ENCODE measurements around the gene CAST. TPM values are rescaled to one million over a fixed set of nuclear protein-coding genes. Genes with fewer than 3 reads are reported as not detected.

The CAST gene
- total and polyA plus RNA-seq, 10 donors: 30.0 to 233 (median 185) TPM

DNA sequence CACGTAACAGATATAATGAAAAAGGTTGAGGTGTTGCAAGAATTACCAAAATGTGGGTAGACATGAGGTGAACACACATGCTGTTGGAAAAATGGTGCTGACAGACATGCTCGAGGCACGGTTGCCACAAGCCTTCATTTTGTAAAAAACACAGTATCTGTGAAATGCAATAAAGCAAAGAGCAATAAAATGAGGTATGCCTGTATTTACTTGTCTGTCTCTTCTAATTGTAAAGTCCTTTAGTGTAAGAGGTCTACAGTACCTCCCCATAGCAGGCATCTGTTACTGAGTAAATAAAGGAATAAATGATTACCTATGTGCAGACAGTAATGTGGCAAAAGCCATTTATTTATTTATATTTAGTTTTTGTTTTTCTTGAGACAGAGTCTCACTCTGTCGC, 3.0 kb upstream of the CAST start:
- no peak overlapping the region for H3K4me3 ChIP-seq
- no peak for DNase-seq
- no peak for TF ChIP-seq POLR2AphosphoS5 (IDR thresholded peaks at IDR 0.05)
- no peak for TF ChIP-seq POLR2A (IDR thresholded peaks at IDR 0.05)
- TF ChIP-seq, protein P1, sequence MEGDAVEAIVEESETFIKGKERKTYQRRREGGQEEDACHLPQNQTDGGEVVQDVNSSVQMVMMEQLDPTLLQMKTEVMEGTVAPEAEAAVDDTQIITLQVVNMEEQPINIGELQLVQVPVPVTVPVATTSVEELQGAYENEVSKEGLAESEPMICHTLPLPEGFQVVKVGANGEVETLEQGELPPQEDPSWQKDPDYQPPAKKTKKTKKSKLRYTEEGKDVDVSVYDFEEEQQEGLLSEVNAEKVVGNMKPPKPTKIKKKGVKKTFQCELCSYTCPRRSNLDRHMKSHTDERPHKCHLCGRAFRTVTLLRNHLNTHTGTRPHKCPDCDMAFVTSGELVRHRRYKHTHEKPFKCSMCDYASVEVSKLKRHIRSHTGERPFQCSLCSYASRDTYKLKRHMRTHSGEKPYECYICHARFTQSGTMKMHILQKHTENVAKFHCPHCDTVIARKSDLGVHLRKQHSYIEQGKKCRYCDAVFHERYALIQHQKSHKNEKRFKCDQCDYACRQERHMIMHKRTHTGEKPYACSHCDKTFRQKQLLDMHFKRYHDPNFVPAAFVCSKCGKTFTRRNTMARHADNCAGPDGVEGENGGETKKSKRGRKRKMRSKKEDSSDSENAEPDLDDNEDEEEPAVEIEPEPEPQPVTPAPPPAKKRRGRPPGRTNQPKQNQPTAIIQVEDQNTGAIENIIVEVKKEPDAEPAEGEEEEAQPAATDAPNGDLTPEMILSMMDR (IDR thresholded peaks at IDR 0.05 in 8 of 11, conservative IDR thresholded peaks at IDR 0.05 in 3 of 11): no peak
- H3K36me3 ChIP-seq: no peaks in the 10 kb centered on the region
- no peak overlapping the region for H3K27ac ChIP-seq
- peaks cover 0 to 1% (median 0%) of the 10 kb centered on the region in 7 donors for H3K27me3 ChIP-seq (replicated peaks in 1 of 7)
- H3K4me1 ChIP-seq: peaks cover 6 to 69% (median 32%) of the 10 kb centered on the region in 6 donors
- WGBS, 5 donors: 91 to 94% (median 93%) methylated on average over 4 of the region's 4 CpGs
- no peaks in the 10 kb centered on the region for H3K9me3 ChIP-seq
- intact Hi-C loops (cut with DNase I; ENCODE audit: low total_unique reads): no loop called here

DNA sequence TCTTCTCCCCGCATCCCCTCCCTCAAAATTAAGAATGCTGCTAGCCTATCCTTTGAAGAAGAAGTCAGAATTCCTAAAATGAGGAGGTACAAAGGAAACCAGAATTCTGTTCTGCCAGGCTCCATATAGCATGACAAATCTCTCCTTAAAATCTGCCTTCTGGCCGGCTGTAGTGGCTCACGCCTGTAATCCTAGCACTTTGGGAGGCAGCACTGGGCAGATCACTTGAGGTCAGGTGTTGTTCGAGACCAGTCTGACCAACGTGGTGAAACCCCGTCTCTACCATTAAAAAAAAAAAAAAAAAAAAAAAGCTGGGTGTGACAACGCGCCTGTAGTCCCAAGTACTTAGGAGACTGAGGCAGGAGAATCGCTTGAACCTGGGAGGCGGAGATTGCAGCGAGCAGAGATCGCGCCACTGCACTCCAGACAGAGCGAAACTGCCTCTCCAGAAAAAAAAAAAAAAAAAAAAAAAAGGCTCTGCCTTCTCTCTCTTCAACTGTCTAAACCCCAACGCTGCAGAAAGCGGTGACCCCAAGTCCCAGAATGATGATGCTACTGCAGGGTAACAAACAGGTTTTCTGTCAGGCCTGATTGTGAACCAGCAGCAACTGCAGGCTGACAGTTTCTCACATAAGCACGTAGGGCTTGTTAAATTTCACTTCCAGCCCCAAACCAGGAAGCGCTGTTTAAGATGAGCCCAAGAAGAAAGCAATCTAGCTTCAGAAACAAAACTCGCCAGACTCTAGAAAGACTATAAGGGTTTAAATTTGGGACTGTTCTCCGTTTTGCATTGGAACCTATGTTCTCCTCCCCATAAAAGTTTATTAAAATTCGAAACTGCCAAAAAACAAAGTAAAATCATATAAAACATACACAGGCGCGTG, 963 bp upstream of the CAST start:
- H3K36me3 ChIP-seq: no peaks in the 10 kb centered on the region
- intact Hi-C loops (cut with DNase I; ENCODE audit: low total_unique reads): no loop called here
- H3K27ac ChIP-seq: peak overlapping the region; percentile 94 to 99 (median 98)
- DNase-seq: peak; percentile 78
- H3K4me1 ChIP-seq: peaks cover 3 to 73% (median 37%) of the 10 kb centered on the region in 6 donors
- no peaks in the 10 kb centered on the region for H3K27me3 ChIP-seq (replicated peaks in 1 of 7)
- H3K9me3 ChIP-seq: no peaks in the 10 kb centered on the region
- TF ChIP-seq, protein P1 (IDR thresholded peaks at IDR 0.05 in 8 of 11, conservative IDR thresholded peaks at IDR 0.05 in 3 of 11): no peak
- TF ChIP-seq POLR2A (IDR thresholded peaks at IDR 0.05): no peak
- TF ChIP-seq POLR2AphosphoS5 (IDR thresholded peaks at IDR 0.05): no peak
- H3K4me3 ChIP-seq: peak overlapping the region; percentile 80 to 98 (median 91)
- WGBS, 5 donors: 4 to 9% (median 7%) methylated on average over 23 of the region's 23 CpGs

DNA sequence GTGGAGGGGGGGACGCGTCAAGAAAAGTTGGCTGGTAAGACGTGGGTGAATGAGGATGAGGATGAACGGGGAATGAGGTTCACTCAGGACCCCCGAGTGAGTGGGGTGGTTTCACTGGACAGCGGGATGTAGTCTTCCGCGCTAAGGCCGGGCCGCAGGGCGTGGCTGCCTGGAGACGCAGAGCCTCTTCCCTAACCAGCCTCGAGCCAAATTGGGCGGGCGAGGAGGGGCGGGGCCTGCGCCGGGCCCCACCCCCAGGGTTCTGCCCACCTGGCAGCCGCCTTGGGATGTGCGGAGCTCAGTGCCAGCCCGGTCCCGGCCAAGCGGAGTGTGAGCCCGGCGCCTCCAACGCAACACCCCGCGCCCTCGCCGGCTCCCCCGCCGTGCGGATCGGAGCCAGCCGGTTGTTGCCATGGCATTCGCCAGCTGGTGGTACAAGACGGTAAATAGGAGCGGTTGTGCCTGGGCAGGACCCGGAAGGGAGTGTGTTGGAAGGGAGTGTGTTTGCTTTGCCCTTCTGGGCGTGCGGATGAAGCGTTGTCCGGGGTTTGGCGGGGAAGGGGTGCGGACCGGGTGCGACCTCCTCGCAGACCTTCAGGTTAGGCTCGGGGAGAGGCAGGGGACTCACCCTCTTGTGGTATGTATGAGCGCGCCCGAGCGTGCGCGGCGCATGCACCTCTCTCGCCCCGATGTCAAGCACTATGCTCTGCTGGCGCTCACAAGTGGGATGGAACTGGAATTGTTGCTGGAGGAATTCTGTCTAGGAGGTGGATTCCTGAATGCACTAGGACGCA, 746 bp downstream of the CAST start:
- peak in 2 of 3 donors; percentile 42 to 71 for TF ChIP-seq POLR2A (IDR thresholded peaks at IDR 0.05)
- TF ChIP-seq, protein P1 (IDR thresholded peaks at IDR 0.05 in 8 of 11, conservative IDR thresholded peaks at IDR 0.05 in 3 of 11): peak in 1 of 11 experiments; percentile 3
- TF ChIP-seq POLR2AphosphoS5 (IDR thresholded peaks at IDR 0.05): peak; percentile 91 to 95 (median 92)
- WGBS, 5 donors: 0 to 2% (median 1%) methylated on average over 53 to 60 of the region's 60 CpGs
- Histone ChIP-seq H3K4me3 (peak overlapping the region; percentile 80 to 98 (median 91)), H3K4me1 (peaks cover 3 to 67% (median 30%) of the 10 kb centered on the region in 6 donors), H3K36me3 (no peaks in the 10 kb centered on the region), H3K27me3 (replicated peaks in 1 of 7) (no peaks in the 10 kb centered on the region), H3K27ac (peak overlapping the region; percentile 94 to 99 (median 98)), H3K9me3 (no peaks in the 10 kb centered on the region)
- intact Hi-C loops (cut with DNase I; ENCODE audit: low total_unique reads): no loop called here
- DNase-seq: peak; percentile 98

Data from spleen (tissue), 11 donors.